GM21381 (cell line): ENCODE measurements around the gene RASA3.

Source experiments
- ATAC-seq: cut with Tn5 transposase; IDR thresholded peaks from one replicate; pipeline ENCODE4 v1.9.1; 2021; ENCODE audit warnings: mild to moderate bottlenecking, moderate library complexity; ENCODE audit not compliant: unreplicated experiment

RASA3 gene

DNA sequence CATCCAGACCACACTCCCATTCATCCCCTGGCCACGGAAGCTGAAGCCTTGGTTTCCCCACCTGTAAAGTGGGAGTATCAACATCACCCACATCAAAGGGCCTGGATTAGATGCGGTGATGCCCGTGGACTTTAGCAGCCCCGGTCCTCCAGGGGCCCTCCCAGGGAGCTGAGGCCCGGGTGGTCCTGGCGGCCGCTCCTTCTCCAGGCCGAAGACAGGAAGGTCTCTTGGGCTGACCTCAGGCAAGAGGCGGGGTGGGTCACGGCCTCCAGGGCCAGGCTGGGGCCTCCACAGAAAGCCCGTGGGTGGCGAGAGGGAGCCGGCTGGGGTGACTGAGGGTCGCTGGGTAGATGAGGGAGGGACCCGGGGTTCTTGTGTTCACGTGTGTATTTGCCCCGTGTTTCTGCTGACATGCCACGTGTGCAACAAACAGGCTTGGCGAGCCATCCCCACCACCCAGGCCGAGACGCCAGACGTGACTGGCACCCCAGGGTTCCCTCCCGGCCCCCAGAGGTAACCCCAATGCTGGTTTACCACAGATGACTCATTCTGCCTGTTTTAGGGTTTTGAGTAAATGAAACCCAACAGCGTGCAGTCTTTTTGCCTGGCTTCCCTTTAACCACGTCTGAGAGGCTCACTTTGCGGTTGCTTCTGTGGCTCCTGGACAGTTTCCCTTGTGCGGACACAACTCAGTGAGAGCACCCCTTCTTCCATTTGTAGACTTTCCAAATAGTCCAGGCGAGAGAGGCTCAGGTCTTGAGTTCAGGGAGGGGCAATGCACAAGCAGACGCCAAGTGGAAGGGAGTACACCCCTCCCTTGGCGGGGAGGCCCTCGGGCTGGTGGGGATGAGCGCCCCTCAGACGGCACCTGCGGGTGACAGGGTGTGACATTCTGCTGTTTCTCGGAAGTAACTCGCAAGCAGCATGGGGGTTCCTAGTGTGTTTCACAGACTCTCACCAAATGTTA, 201.5 kb downstream of the RASA3 start:
- ATAC-seq = no peak

GRCh38 chr13:113929628-113930615, 202.5 kb downstream of the RASA3 start:
- ATAC-seq = no peak

- ATAC-seq = no peak
Measured at GRCh38 chr13:113928685-113929627, 203.5 kb downstream of the RASA3 start.
